Gastrocnemius medialis (tissue), 4 donors: ENCODE measurements around the gene EYS. TPM values are rescaled to one million over a fixed set of nuclear protein-coding genes. Genes with fewer than 3 reads are reported as not detected.
"Not testable (repeated sequence)": the region's sequence is repeated elsewhere in the genome, so short reads cannot be mapped to it uniquely, and the experiment has no call there.

Experiments used
- ATAC-seq, 2 donors: fragments of 150-250 bp; one replicate each; pipeline ENCODE4 v1.9.1; 2016
- DNase-seq, 2 donors: peaks; one replicate each; pipeline ENCODE4 v3.0.0-alpha.2; 2019
- H3K27ac ChIP-seq, 4 donors: fragments of 200-600 bp; sonication (generic); 1 replicate in 1 of 4; 2 replicates in 3 of 4; pipeline ENCODE4 v1.5.1; 2016 to 2018; ENCODE audit warnings: mild to moderate bottlenecking in 2 of 4, moderate library complexity in 1 of 4
- H3K27me3 ChIP-seq, 3 donors: fragments of 200-600 bp; sonication (generic) in 2 of 3; 1 replicate in 1 of 3; 2 replicates in 2 of 3; pipeline versions ENCODE4 v1.5.1 to v1.6.0; 2016 to 2019; ENCODE audit warnings: mild to moderate bottlenecking in 1 of 3, moderate library complexity in 1 of 3
- H3K36me3 ChIP-seq, 2 donors: fragments of 200-600 bp; sonication (generic) in 1 of 2; one replicate each; pipeline ENCODE4 v1.5.1; 2017 to 2018
- H3K4me1 ChIP-seq, 2 donors: fragments of 200-600 bp; sonication (generic) in 1 of 2; one replicate each; pipeline ENCODE4 v1.5.1; 2016 to 2017; ENCODE audit warnings: mild to moderate bottlenecking in 2 of 2
- H3K4me3 ChIP-seq, 4 donors: fragments of 200-600 bp; sonication (generic) in 3 of 4; 1 replicate in 1 of 4; 2 replicates in 3 of 4; pipeline ENCODE4 v1.5.1; 2016 to 2019; ENCODE audit warnings: mild to moderate bottlenecking in 2 of 4
- H3K9me3 ChIP-seq, 3 donors: fragments of 200-600 bp; sonication (generic) in 2 of 3; 1 replicate in 1 of 3; 2 replicates in 2 of 3; pipeline ENCODE4 v1.5.1; 2016 to 2019
- CTCF ChIP-seq, 5 experiments: fragments of 450-650 bp in 3 of 5; fragments of 200-600 bp in 2 of 5; sonication (generic) in 2 of 5; IDR thresholded peaks in 4 of 5; conservative IDR thresholded peaks in 1 of 5; 1 replicate in 4 of 5; 2 replicates in 1 of 5; pipeline ENCODE4 v1.5.1; 2016 to 2019; ENCODE audit warnings: antibody characterized with exemption in 5 of 5, mild to moderate bottlenecking in 3 of 5, moderate library complexity in 3 of 5
- POLR2A ChIP-seq, 2 donors: fragments of 450-650 bp; IDR thresholded peaks; one replicate each; pipeline ENCODE4 v1.6.1; 2017; ENCODE audit warnings: antibody characterized with exemption in 2 of 2, mild to moderate bottlenecking in 2 of 2, moderate library complexity in 2 of 2
- in situ Hi-C, 4 donors: fragments of 200-750 bp; cut with MboI; loops; one replicate each; pipeline versions ENCODE4 v1.15.0 to v1.8.0; 2017; ENCODE audit warnings: low sequenced_read_pairs in 4 of 4
- intact Hi-C: fragments of 100-400 bp; cut with DNase I; formaldehyde crosslinking; loops from one replicate; pipeline ENCODE4 v1.15.1; 2023; ENCODE audit warnings: low total_unique reads
- total RNA-seq, 4 donors: library from RNA; depleted of rRNA; stranded (reverse); fragments of >200 nt; gene quantifications; one replicate each; pipeline versions ENCODE4 v1.1.0 to v1.2.3, GENCODE V29; 2016

EYS gene
- total RNA-seq, 4 donors from 2014 or later: 0.20 TPM; not detected in 3

GRCh38 chr6:65569505-65569904, 137.5 kb downstream of the EYS start:
- H3K27me3 ChIP-seq: no peaks in the 10 kb centered on the region
- TF ChIP-seq CTCF (IDR thresholded peaks at IDR 0.05 in 4 of 5, conservative IDR thresholded peaks at IDR 0.05 in 1 of 5) (no peak), POLR2A (IDR thresholded peaks at IDR 0.05) (no peak)
- DNase-seq (no peak), ATAC-seq (no peak)
- no peak overlapping the region for H3K4me3 ChIP-seq
- H3K4me1 ChIP-seq: no peaks in the 10 kb centered on the region
- H3K27ac ChIP-seq: no peak overlapping the region
- intact Hi-C loops (no loop called here), in situ Hi-C loops (no loop called here)
- H3K9me3 ChIP-seq: no peaks in the 10 kb centered on the region
- H3K36me3 ChIP-seq: no peaks in the 10 kb centered on the region

GRCh38 chr6:65569056-65569455, 138.0 kb downstream of the EYS start:
- DNase-seq, ATAC-seq, H3K9me3 ChIP-seq, intact Hi-C loops, in situ Hi-C loops, H3K27ac ChIP-seq, H3K4me1 ChIP-seq, H3K4me3 ChIP-seq, H3K36me3 ChIP-seq, H3K27me3 ChIP-seq: not testable (repeated sequence)

GRCh38 chr6:65566117-65566516, 140.9 kb downstream of the EYS start:
- intact Hi-C loops (no loop called here), in situ Hi-C loops (no loop called here)
- DNase-seq (no peak), ATAC-seq (no peak)
- Histone ChIP-seq H3K4me1 (no peaks in the 10 kb centered on the region), H3K36me3 (no peaks in the 10 kb centered on the region), H3K4me3 (no peak overlapping the region), H3K9me3 (no peaks in the 10 kb centered on the region), H3K27ac (no peak overlapping the region), H3K27me3 (no peaks in the 10 kb centered on the region)
- TF ChIP-seq POLR2A (IDR thresholded peaks at IDR 0.05) (no peak), CTCF (IDR thresholded peaks at IDR 0.05 in 4 of 5, conservative IDR thresholded peaks at IDR 0.05 in 1 of 5) (no peak)

- intact Hi-C loops: no loop called here
- Histone ChIP-seq H3K4me3 (no peak overlapping the region), H3K27ac (no peak overlapping the region), H3K27me3 (no peaks in the 10 kb centered on the region), H3K4me1 (no peaks in the 10 kb centered on the region), H3K9me3 (no peaks in the 10 kb centered on the region), H3K36me3 (no peaks in the 10 kb centered on the region)
- in situ Hi-C loops: no loop called here
- DNase-seq (no peak), ATAC-seq (no peak)
- no peak for TF ChIP-seq CTCF (IDR thresholded peaks at IDR 0.05 in 4 of 5, conservative IDR thresholded peaks at IDR 0.05 in 1 of 5)
- no peak for TF ChIP-seq POLR2A (IDR thresholded peaks at IDR 0.05)
Observed at GRCh38 chr6:65558071-65558470, 149.0 kb downstream of the EYS start.

GRCh38 chr6:65557224-65557623, 149.8 kb downstream of the EYS start:
- Histone ChIP-seq H3K27me3 (no peaks in the 10 kb centered on the region), H3K27ac (no peak overlapping the region), H3K9me3 (no peaks in the 10 kb centered on the region), H3K4me3 (no peak overlapping the region), H3K36me3 (no peaks in the 10 kb centered on the region), H3K4me1 (no peaks in the 10 kb centered on the region)
- in situ Hi-C loops (no loop called here), intact Hi-C loops (no loop called here)
- DNase-seq (no peak), ATAC-seq (no peak)
- TF ChIP-seq POLR2A (IDR thresholded peaks at IDR 0.05) (no peak), CTCF (IDR thresholded peaks at IDR 0.05 in 4 of 5, conservative IDR thresholded peaks at IDR 0.05 in 1 of 5) (no peak)
